Sigmoid colon (tissue), 4 donors: ENCODE data around the gene THBS4.

Experiments
- EP300 ChIP-seq, 4 donors: sonication (generic); formaldehyde crosslinking; IDR thresholded peaks; one replicate each; pipeline ENCODE4 v1.6.1; 2017; ENCODE audit warnings: antibody characterized with exemption in 4 of 4
- POLR2A ChIP-seq, 2 donors: fragments of 450-650 bp; IDR thresholded peaks; one replicate each; pipeline ENCODE4 v1.6.1; 2016; ENCODE audit warnings: antibody characterized with exemption in 2 of 2, mild to moderate bottlenecking in 2 of 2, moderate library complexity in 2 of 2
- POLR2AphosphoS5 ChIP-seq, 4 donors: sonication (generic); formaldehyde crosslinking; IDR thresholded peaks; one replicate each; pipeline ENCODE4 v1.6.1; 2017; ENCODE audit warnings: antibody characterized with exemption in 4 of 4
- TF ChIP-seq, protein P1 (sequence below), 4 experiments: fragments of 450-650 bp in 3 of 4; fragments of 200-600 bp in 1 of 4; IDR thresholded peaks; one replicate each; pipeline ENCODE4 v1.5.1; 2016 to 2019; ENCODE audit warnings: antibody characterized with exemption in 4 of 4, mild to moderate bottlenecking in 3 of 4, moderate library complexity in 2 of 4

DNA sequence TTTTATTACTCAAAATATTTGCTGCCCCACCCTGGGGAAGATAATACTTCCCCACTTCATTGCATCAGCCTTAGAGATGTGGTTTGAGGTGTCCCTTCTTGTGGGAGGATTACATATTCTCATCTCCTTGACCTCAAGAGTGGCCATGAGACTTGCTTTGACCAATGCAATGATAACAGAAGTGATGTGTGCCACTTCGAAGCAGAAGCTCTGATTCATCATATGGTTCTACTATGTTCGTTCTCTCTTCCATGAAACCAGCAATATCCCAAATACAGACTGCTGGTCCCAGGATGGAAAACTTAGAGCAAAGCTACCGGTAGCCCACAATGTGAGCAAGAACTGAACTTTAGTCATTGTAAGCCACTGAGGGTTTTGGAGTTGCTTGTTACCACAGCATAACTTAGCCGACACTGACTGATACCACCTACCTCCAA, 92.0 kb downstream of the THBS4 start:
- peak in 1 of 4 donors; percentile 19 for TF ChIP-seq POLR2AphosphoS5 (IDR thresholded peaks at IDR 0.05)
- TF ChIP-seq, protein P1, sequence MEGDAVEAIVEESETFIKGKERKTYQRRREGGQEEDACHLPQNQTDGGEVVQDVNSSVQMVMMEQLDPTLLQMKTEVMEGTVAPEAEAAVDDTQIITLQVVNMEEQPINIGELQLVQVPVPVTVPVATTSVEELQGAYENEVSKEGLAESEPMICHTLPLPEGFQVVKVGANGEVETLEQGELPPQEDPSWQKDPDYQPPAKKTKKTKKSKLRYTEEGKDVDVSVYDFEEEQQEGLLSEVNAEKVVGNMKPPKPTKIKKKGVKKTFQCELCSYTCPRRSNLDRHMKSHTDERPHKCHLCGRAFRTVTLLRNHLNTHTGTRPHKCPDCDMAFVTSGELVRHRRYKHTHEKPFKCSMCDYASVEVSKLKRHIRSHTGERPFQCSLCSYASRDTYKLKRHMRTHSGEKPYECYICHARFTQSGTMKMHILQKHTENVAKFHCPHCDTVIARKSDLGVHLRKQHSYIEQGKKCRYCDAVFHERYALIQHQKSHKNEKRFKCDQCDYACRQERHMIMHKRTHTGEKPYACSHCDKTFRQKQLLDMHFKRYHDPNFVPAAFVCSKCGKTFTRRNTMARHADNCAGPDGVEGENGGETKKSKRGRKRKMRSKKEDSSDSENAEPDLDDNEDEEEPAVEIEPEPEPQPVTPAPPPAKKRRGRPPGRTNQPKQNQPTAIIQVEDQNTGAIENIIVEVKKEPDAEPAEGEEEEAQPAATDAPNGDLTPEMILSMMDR (IDR thresholded peaks at IDR 0.05) = no peak
- no peak for TF ChIP-seq POLR2A (IDR thresholded peaks at IDR 0.05)
- no peak for TF ChIP-seq EP300 (IDR thresholded peaks at IDR 0.05)
